Fibroblast of pulmonary artery (primary cell): ENCODE data around the gene DAD1.

Experiments used
- DNase-seq: peaks from one replicate; pipeline ENCODE4 v3.0.0-alpha.2; 2010; ENCODE audit warnings: low read depth
- H3K4me3 ChIP-seq: replicated peaks from 2 replicates; pipeline ENCODE4 v1.5.1; 2011; ENCODE audit warnings: low read depth, mild to moderate bottlenecking, control low read depth, low read length, moderate library complexity
- CTCF ChIP-seq: IDR thresholded peaks from 2 replicates; pipeline ENCODE4 v1.5.1; 2011; ENCODE audit warnings: mild to moderate bottlenecking, control low read depth, low read length, inconsistent platforms; ENCODE audit errors: missing control alignments

Gene DAD1

DNA sequence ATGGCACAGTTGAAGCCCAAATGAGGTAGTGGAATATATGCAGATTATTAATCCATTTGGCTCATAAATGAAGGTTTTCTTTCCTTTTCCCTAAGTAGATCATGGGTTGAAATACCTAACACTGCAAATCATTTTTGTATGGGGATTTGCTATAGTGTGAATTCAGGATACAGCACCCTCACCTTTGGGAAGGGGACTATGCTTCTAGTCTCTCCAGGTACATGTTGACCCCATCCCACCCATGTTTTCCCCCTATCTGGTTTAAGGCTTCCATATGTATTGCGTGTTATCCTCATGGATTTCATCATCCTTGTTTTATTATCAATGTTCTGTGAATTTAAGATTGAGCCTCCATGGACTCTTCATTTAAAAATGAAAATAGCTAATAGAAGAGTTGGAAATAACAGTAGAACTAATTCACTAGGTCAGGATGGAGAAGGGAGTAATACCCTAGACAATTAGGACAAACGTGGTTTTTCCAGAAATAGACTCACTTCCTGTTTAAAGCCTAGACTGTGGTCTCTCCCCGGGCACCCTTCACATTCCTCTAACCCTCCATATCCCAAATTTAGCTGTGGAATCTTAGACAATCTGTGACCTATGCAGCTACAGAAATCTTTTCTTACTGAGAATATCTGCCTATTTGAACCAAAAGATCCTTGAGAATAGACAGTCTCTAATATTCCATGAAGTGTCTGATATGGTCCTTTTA lies 56.5 kb downstream of the DAD1 start:
- peak; percentile 55 for DNase-seq
- H3K4me3 ChIP-seq, result no peak overlapping the region
- no peak for TF ChIP-seq CTCF

DNA sequence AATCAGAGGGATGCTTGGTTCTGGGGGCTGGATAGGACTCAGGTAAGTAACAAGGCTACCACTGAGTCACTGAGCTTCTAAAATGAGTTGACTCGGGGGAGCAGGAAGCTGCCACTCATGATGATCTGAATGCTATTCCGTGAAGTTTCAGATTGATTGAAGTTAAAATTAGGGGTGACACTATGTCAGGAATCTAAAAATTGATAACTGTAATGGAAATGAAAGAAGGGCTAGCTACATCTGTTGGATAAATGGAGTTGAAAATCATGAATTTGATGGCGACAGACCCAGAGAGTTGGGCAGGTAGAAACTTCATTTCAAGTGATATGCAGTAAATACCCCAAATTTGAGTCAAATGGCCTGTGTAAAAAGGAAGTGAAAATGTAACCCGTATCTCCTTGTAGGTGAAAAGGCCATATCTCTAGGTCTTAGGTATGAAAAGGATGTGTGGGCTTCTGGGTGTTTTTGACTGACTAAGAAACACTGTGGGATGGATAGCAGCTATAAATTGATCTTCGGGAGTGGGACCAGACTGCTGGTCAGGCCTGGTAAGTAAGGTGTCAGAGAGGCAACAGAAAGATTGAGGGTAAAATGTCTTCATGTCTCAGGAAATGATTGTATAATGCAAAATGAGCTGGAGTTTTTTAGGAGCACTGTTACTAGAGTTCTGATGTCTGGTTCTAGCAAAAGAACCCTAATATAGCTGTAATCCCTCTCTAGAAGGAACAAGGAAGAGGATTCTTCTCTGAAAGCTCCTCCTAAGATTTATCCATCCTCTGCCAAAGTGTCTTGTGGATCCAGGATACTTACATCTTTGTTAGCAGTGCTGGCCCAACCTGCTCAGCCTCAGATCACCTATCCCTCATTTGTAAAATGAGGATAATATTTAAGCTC lies 57.3 kb downstream of the DAD1 start:
- TF ChIP-seq CTCF, result no peak
- no peak for DNase-seq
- no peak overlapping the region for H3K4me3 ChIP-seq

- H3K4me3 ChIP-seq, result no peak overlapping the region
- no peak for DNase-seq
- no peak for TF ChIP-seq CTCF
Measured at GRCh38 chr14:22530127-22530526, 58.9 kb downstream of the DAD1 start.

DNA sequence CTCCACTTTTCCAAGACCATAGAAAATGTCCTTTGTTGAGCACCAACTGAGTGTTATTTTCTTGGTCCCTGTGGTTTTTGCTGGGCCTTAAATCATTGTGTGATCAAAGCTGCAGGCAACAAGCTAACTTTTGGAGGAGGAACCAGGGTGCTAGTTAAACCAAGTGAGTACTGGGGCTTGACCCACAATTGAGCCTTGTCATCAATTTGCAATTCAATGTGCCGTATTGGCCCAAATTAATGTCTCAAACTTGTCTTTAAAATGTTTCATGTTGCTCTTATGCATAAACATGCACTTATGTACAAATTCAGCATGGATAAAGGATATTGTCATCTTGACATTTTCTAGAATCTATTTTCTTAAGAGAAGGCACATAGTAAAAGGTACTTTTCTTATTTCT lies 62.3 kb downstream of the DAD1 start:
- TF ChIP-seq CTCF, result no peak
- no peak overlapping the region for H3K4me3 ChIP-seq
- DNase-seq, result no peak

GRCh38 chr14:22526218-22526617 lies 62.8 kb downstream of the DAD1 start:
- H3K4me3 ChIP-seq, result no peak overlapping the region
- DNase-seq, result no peak
- TF ChIP-seq CTCF, result no peak

- TF ChIP-seq CTCF, result no peak
Measured at GRCh38 chr14:22524784-22525161, 64.3 kb downstream of the DAD1 start.

More at GRCh38 chr14:22524784-22525161, 64.3 kb downstream of the DAD1 start:
- H3K4me3 ChIP-seq, result no peak overlapping the region
- no peak for DNase-seq
